CD14-positive monocyte (primary cell): ENCODE results near the gene SEPHS1. TPM values are rescaled to one million over a fixed set of nuclear protein-coding genes. Genes with fewer than 3 reads are reported as not detected.

Experiments
- DNase-seq, 3 donors: peaks; one replicate each; pipeline ENCODE4 v3.0.0-alpha.2; 2011 to 2022
- H2AFZ ChIP-seq: 2 replicates; pipeline ENCODE4 v1.6.0; 2012; ENCODE audit warnings: mild to moderate bottlenecking, low read depth, low read length, inconsistent platforms; ENCODE audit not compliant: insufficient read depth, poor library complexity, severe bottlenecking
- H3K27ac ChIP-seq, 2 donors: 1 replicate in 1 of 2; 2 replicates in 1 of 2; pipeline ENCODE4 v1.5.1; 2012 to 2013; ENCODE audit warnings: low read length in 2 of 2, control low read depth in 1 of 2, inconsistent platforms in 1 of 2, low read depth in 1 of 2, mild to moderate bottlenecking in 1 of 2
- H3K27me3 ChIP-seq, 2 donors: one replicate each; pipeline versions ENCODE4 v1.6.0 to v1.6.1; 2011 to 2013; ENCODE audit warnings: low read length in 2 of 2; ENCODE audit not compliant: control insufficient read depth in 2 of 2, insufficient read depth in 2 of 2
- H3K36me3 ChIP-seq, 2 donors: replicated peaks in 1 of 2; 1 replicate in 1 of 2; 2 replicates in 1 of 2; pipeline versions ENCODE4 v1.5.1 to v1.6.1; 2012 to 2013; ENCODE audit warnings: low read length in 2 of 2, control low read depth in 1 of 2, inconsistent platforms in 1 of 2, mild to moderate bottlenecking in 1 of 2; ENCODE audit not compliant: insufficient read depth in 2 of 2, control insufficient read depth in 1 of 2
- H3K4me1 ChIP-seq, 2 donors: 1 replicate in 1 of 2; 2 replicates in 1 of 2; pipeline versions ENCODE4 v1.5.1 to v1.6.1; 2012 to 2013; ENCODE audit warnings: low read length in 2 of 2, control low read depth in 1 of 2, inconsistent platforms in 1 of 2, mild to moderate bottlenecking in 1 of 2, moderate library complexity in 1 of 2; ENCODE audit not compliant: insufficient read depth in 2 of 2, control insufficient read depth in 1 of 2
- H3K4me2 ChIP-seq: replicated peaks from 2 replicates; pipeline ENCODE3; 2012; ENCODE audit warnings: low read length, moderate library complexity, mild to moderate bottlenecking; ENCODE audit not compliant: poor library complexity, severe bottlenecking; ENCODE audit errors: extremely low read depth
- H3K4me3 ChIP-seq, 3 experiments: fragments of 200-600 bp in 1 of 3; sonication (generic) in 1 of 3; replicated peaks in 1 of 3; 1 replicate in 2 of 3; 2 replicates in 1 of 3; pipeline ENCODE4 v1.5.1; 2011 to 2013; ENCODE audit warnings: low read length in 3 of 3, mild to moderate bottlenecking in 3 of 3, control low read depth in 2 of 3, low read depth in 2 of 3, inconsistent platforms in 1 of 3, moderate library complexity in 1 of 3
- H3K79me2 ChIP-seq: 2 replicates; pipeline ENCODE4 v1.6.0; 2012; ENCODE audit warnings: mild to moderate bottlenecking, control low read depth, inconsistent platforms, low read length, moderate library complexity; ENCODE audit not compliant: insufficient read depth
- H3K9ac ChIP-seq: 2 replicates; pipeline ENCODE4 v1.6.0; 2017; ENCODE audit warnings: low read length, mild to moderate bottlenecking; ENCODE audit not compliant: insufficient read depth, poor library complexity, severe bottlenecking
- H3K9me3 ChIP-seq, 2 donors: replicated peaks in 1 of 2; 1 replicate in 1 of 2; 2 replicates in 1 of 2; pipeline versions ENCODE4 v1.5.1 to v1.6.1; 2012 to 2013; ENCODE audit warnings: low read length in 2 of 2, control low read depth in 1 of 2; ENCODE audit not compliant: control insufficient read depth in 1 of 2, insufficient read depth in 1 of 2
- H4K20me1 ChIP-seq: 2 replicates; pipeline ENCODE4 v1.6.0; 2012; ENCODE audit warnings: mild to moderate bottlenecking, low read length, control low read depth, moderate library complexity; ENCODE audit not compliant: insufficient read depth
- H3K27ac Mint-ChIP-seq, 7 donors: one replicate each; pipeline ENCODE4 v1.8.0; 2020; ENCODE audit warnings: mild to moderate bottlenecking in 7 of 7, mixed read lengths in 7 of 7, moderate library complexity in 6 of 7, inconsistent platforms in 2 of 7
- H3K27me3 Mint-ChIP-seq, 3 donors: one replicate each; pipeline ENCODE4 v1.8.0; 2021 to 2022; ENCODE audit warnings: low read depth in 3 of 3, mild to moderate bottlenecking in 3 of 3, mixed read lengths in 3 of 3, moderate library complexity in 3 of 3, inconsistent platforms in 1 of 3
- H3K36me3 Mint-ChIP-seq, 2 donors: one replicate each; pipeline ENCODE4 v1.8.0; 2020; ENCODE audit warnings: mixed read lengths in 2 of 2, inconsistent platforms in 1 of 2, mild to moderate bottlenecking in 1 of 2
- H3K4me1 Mint-ChIP-seq: one replicate; pipeline ENCODE4 v1.8.0; 2020; ENCODE audit warnings: mild to moderate bottlenecking, mixed read lengths
- H3K4me3 Mint-ChIP-seq, 2 donors: one replicate each; pipeline ENCODE4 v1.8.0; 2020; ENCODE audit warnings: mild to moderate bottlenecking in 2 of 2, mixed read lengths in 2 of 2, moderate library complexity in 1 of 2
- H3K9me3 Mint-ChIP-seq, 7 donors: one replicate each; pipeline ENCODE4 v1.8.0; 2020 to 2022; ENCODE audit warnings: mixed read lengths in 7 of 7, mild to moderate bottlenecking in 6 of 7, moderate library complexity in 6 of 7, inconsistent platforms in 2 of 7
- CTCF ChIP-seq: fragments of 200-600 bp; IDR thresholded peaks from one replicate; pipeline ENCODE4 v1.8.0; 2022; ENCODE audit warnings: antibody characterized with exemption, mild to moderate bottlenecking
- WGBS: methylation state at CpG from one replicate; pipeline ENCODE4 v1.1.5; 2013; ENCODE audit warnings: missing lambda C conversion rate; ENCODE audit not compliant: insufficient coverage; 5-methylcytosine and 5-hydroxymethylcytosine counted together
- intact Hi-C, 2 donors: fragments of 100-400 bp; cut with micrococcal nuclease; formaldehyde crosslinking; loops; one replicate each; pipeline versions ENCODE4 v1.15.0 to v1.15.1; 2023
- polyA plus RNA-seq, 3 donors: library from polyadenylated mRNA; depleted of rRNA in 1 of 3; unstranded in 2 of 3; stranded (reverse) in 1 of 3; fragments of 300-500 nt in 2 of 3; fragments of >200 nt in 1 of 3; fragmentation: Illumina TruSeq in 2 of 3; gene quantifications; 1 replicate in 2 of 3; 2 replicates in 1 of 3; pipeline ENCODE4 v1.2.3, GENCODE V29; 2012 to 2021

The SEPHS1 gene
- polyA plus RNA-seq, 3 donors: 11.9 to 16.3 (median 15.1) TPM

DNA sequence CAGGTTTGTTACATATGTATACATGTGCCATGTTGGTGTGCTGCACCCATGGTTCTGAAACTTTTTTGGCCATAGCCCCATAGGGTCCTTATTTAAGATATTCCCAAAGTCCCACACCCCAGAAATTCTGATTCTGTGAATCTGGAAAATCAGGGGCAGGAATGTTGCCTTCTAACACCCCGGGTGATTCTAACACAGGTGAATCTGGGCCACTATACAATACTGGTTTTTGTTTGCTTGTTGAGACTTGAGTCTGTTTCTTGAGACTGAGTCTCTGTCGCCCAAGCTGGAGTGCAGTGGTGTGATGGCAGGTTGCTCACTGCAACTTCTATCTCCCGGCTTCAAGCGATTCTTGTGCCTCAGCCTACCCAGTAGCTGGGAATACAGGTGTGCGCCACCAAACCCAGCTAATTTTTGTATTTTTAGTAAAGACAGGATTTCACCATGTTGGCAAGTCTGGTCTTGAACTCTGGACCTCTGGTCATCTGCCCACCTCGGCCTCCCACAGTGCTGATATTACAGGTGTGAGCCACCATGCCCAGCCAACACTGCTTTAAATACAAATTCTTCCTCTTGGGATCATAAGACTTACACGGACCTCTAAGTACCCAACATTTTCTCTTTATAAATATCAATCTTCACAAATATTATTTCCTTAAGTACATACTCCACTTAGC lies 31.3 kb downstream of the SEPHS1 start:
- no peak overlapping the region for H3K4me2 ChIP-seq
- no peak overlapping the region for H3K27ac Mint-ChIP-seq
- no peak overlapping the region for H2AFZ ChIP-seq
- H3K36me3 Mint-ChIP-seq: peaks cover 30 to 38% of the 10 kb centered on the region in 2 donors
- intact Hi-C loops: no loop called here
- H3K36me3 ChIP-seq: peaks cover 27 to 36% of the 10 kb centered on the region in 2 donors
- no peak for DNase-seq
- H3K9me3 ChIP-seq: no peaks in the 10 kb centered on the region
- no peak overlapping the region for H3K27ac ChIP-seq
- H3K4me1 Mint-ChIP-seq: no peaks in the 10 kb centered on the region
- H3K79me2 ChIP-seq: no peaks in the 10 kb centered on the region
- H4K20me1 ChIP-seq: no peaks in the 10 kb centered on the region
- no peaks in the 10 kb centered on the region for H3K27me3 ChIP-seq
- no peaks in the 10 kb centered on the region for H3K9me3 Mint-ChIP-seq
- no peaks in the 10 kb centered on the region for H3K4me1 ChIP-seq
- TF ChIP-seq CTCF: no peak
- no peak overlapping the region for H3K4me3 ChIP-seq
- H3K4me3 Mint-ChIP-seq: no peak overlapping the region
- 95% methylated on average over 6 of the region's 7 CpGs for WGBS
- no peak overlapping the region for H3K9ac ChIP-seq
- H3K27me3 Mint-ChIP-seq: no peaks in the 10 kb centered on the region

- H3K27ac ChIP-seq: no peak overlapping the region
- Mint-ChIP-seq H3K4me1 (no peaks in the 10 kb centered on the region), H3K27ac (no peak overlapping the region), H3K4me3 (no peak overlapping the region), H3K36me3 (peaks cover 22 to 24% of the 10 kb centered on the region in 2 donors), H3K27me3 (peaks cover 0 to 2% (median 0%) of the 10 kb centered on the region in 3 donors), H3K9me3 (no peaks in the 10 kb centered on the region)
- TF ChIP-seq CTCF: no peak
- peaks cover 14 to 21% of the 10 kb centered on the region in 2 donors for H3K36me3 ChIP-seq
- H3K79me2 ChIP-seq: no peaks in the 10 kb centered on the region
- H4K20me1 ChIP-seq: no peaks in the 10 kb centered on the region
- no peaks in the 10 kb centered on the region for H3K9me3 ChIP-seq
- DNase-seq: no peak
- H3K4me2 ChIP-seq: no peak overlapping the region
- no peak overlapping the region for H3K4me3 ChIP-seq
- no peak overlapping the region for H2AFZ ChIP-seq
- intact Hi-C loops: no loop called here
- H3K4me1 ChIP-seq: no peaks in the 10 kb centered on the region
- no peak overlapping the region for H3K9ac ChIP-seq
- H3K27me3 ChIP-seq: no peaks in the 10 kb centered on the region
These were observed 32.7 kb downstream of the SEPHS1 start for GRCh38 chr10:13315361-13315760.
